Measurements from ENCODE around the gene SCNM1. TPM values are rescaled to one million over a fixed set of nuclear protein-coding genes. Genes with fewer than 3 reads are reported as not detected.

The SCNM1 gene
- total and polyA plus RNA-seq, 4 donors = 4.8 to 14.3 (median 10.5) TPM

DNA sequence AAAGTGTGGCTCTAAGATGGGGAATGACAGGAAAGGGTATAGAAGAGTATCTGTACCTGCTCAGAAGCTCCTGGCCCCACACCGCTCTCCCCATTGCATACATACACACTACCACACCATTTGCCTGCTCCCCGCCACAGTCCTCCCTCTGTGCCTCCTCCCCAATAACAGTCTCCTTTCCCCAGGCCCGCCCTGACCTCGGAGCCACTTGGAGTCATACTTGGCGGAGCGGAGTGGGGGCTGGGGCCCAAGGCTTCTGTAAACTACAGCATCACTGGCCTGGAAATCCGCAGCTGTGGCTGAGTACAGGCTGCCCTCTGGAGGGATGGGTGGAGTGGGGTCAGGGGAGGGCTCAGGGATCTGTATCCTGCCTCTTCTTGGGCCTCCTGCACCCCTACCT, 28.2 kb upstream of the SCNM1 start:
- no peak overlapping the region for H3K9ac ChIP-seq (ENCODE audit: low read depth in 1 of 2, low read length in 2 of 2)
- no peak overlapping the region for H3K27ac ChIP-seq (ENCODE audit: low read depth in 1 of 2, low read length in 2 of 2)
- DNase-seq (ENCODE audit: low spot score) = no peak
- 97% methylated on average over 7 of the region's 7 CpGs for WGBS
- no peaks in the 10 kb centered on the region for H3K4me1 ChIP-seq (ENCODE audit: control insufficient read depth in 4 of 4, insufficient read depth in 4 of 4, low read length in 3 of 4)
- TF ChIP-seq GABPA (IDR thresholded peaks at IDR 0.05 in 1 of 2, conservative IDR thresholded peaks at IDR 0.05 in 1 of 2) (no peak), RAD21 (IDR thresholded peaks at IDR 0.05) (no peak), SP1 (IDR thresholded peaks at IDR 0.05) (no peak), TAF1 (conservative IDR thresholded peaks at IDR 0.05) (no peak), FOXA1 (IDR thresholded peaks at IDR 0.05) (no peak), JUND (IDR thresholded peaks at IDR 0.05) (no peak), MAX (IDR thresholded peaks at IDR 0.05) (no peak), FOXA2 (IDR thresholded peaks at IDR 0.05) (no peak), EGR1 (IDR thresholded peaks at IDR 0.05; ENCODE audit: low read depth in 2 of 2) (no peak), HNF4A (conservative IDR thresholded peaks at IDR 0.05) (no peak), HNF4G (IDR thresholded peaks at IDR 0.05) (no peak), YY1 (IDR thresholded peaks at IDR 0.05) (no peak)
- TF ChIP-seq, protein P1, sequence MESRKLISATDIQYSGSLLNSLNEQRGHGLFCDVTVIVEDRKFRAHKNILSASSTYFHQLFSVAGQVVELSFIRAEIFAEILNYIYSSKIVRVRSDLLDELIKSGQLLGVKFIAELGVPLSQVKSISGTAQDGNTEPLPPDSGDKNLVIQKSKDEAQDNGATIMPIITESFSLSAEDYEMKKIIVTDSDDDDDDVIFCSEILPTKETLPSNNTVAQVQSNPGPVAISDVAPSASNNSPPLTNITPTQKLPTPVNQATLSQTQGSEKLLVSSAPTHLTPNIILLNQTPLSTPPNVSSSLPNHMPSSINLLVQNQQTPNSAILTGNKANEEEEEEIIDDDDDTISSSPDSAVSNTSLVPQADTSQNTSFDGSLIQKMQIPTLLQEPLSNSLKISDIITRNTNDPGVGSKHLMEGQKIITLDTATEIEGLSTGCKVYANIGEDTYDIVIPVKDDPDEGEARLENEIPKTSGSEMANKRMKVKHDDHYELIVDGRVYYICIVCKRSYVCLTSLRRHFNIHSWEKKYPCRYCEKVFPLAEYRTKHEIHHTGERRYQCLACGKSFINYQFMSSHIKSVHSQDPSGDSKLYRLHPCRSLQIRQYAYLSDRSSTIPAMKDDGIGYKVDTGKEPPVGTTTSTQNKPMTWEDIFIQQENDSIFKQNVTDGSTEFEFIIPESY (IDR thresholded peaks at IDR 0.05) = no peak
- TF ChIP-seq, protein P2, sequence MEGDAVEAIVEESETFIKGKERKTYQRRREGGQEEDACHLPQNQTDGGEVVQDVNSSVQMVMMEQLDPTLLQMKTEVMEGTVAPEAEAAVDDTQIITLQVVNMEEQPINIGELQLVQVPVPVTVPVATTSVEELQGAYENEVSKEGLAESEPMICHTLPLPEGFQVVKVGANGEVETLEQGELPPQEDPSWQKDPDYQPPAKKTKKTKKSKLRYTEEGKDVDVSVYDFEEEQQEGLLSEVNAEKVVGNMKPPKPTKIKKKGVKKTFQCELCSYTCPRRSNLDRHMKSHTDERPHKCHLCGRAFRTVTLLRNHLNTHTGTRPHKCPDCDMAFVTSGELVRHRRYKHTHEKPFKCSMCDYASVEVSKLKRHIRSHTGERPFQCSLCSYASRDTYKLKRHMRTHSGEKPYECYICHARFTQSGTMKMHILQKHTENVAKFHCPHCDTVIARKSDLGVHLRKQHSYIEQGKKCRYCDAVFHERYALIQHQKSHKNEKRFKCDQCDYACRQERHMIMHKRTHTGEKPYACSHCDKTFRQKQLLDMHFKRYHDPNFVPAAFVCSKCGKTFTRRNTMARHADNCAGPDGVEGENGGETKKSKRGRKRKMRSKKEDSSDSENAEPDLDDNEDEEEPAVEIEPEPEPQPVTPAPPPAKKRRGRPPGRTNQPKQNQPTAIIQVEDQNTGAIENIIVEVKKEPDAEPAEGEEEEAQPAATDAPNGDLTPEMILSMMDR (IDR thresholded peaks at IDR 0.05; ENCODE audit: low read depth, low read length, missing input control) = no peak
- TF ChIP-seq, protein P3, sequence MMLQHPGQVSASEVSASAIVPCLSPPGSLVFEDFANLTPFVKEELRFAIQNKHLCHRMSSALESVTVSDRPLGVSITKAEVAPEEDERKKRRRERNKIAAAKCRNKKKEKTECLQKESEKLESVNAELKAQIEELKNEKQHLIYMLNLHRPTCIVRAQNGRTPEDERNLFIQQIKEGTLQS (IDR thresholded peaks at IDR 0.05) = no peak
- no peaks in the 10 kb centered on the region for H3K9me3 ChIP-seq (ENCODE audit: control insufficient read depth in 4 of 4, low read length in 3 of 4)
- H3K27me3 ChIP-seq (ENCODE audit: control insufficient read depth in 4 of 4, insufficient read depth in 4 of 4, low read length in 3 of 4) = no peaks in the 10 kb centered on the region
- no peak overlapping the region for H3K4me3 ChIP-seq (ENCODE audit: low read depth in 1 of 3, low read length in 3 of 3)
- peaks cover 0 to 17% (median 4%) of the 10 kb centered on the region in 4 donors for H3K36me3 ChIP-seq (ENCODE audit: control insufficient read depth in 4 of 4, insufficient read depth in 3 of 4, low read depth in 1 of 4, low read length in 3 of 4)

DNA sequence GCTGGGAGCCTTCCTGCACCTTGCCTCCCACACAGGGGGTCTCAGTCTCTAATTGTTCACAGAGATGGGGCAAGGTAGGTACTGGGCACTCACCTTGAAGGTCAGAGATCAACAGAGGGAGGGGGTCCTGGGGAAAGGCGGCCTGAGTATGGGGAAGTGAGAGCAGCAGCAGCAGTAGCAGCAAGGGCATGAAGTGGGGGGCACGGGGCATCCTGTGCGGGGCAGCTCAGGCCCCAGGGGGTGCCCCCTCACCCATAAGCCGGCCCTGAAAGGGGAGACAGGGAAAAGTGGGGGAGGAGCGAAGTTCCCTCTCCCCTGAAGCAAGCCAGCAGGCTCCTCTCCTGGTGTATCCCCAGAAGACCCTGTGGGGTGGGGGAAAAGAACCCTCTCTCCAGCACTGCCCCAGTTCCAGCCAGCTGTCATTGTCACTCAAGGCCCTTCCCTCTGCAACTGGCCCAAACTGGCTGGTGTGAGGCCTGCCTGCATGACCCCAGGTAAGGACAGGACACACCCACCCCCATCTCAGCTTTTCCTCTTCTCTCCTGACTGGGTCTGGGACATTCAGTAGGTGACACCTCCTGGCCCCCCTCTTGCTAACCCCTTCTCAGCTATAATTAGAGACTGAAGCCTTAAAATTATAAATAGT, 23.4 kb upstream of the SCNM1 start:
- Histone ChIP-seq H3K4me1 (ENCODE audit: control insufficient read depth in 4 of 4, insufficient read depth in 4 of 4, low read length in 3 of 4) (peaks cover 0 to 20% (median 11%) of the 10 kb centered on the region in 4 donors), H3K27me3 (ENCODE audit: control insufficient read depth in 4 of 4, insufficient read depth in 4 of 4, low read length in 3 of 4) (no peaks in the 10 kb centered on the region), H3K9me3 (ENCODE audit: control insufficient read depth in 4 of 4, low read length in 3 of 4) (no peaks in the 10 kb centered on the region), H3K36me3 (ENCODE audit: control insufficient read depth in 4 of 4, insufficient read depth in 3 of 4, low read depth in 1 of 4, low read length in 3 of 4) (peaks cover 0 to 7% (median 0%) of the 10 kb centered on the region in 4 donors), H3K27ac (ENCODE audit: low read depth in 1 of 2, low read length in 2 of 2) (no peak overlapping the region), H3K9ac (ENCODE audit: low read depth in 1 of 2, low read length in 2 of 2) (no peak overlapping the region), H3K4me3 (ENCODE audit: low read depth in 1 of 3, low read length in 3 of 3) (no peak overlapping the region)
- no peak for DNase-seq (ENCODE audit: low spot score)
- WGBS = 95% methylated on average over 5 of the region's 5 CpGs
- TF ChIP-seq EGR1 (IDR thresholded peaks at IDR 0.05; ENCODE audit: low read depth in 2 of 2) (no peak), TAF1 (conservative IDR thresholded peaks at IDR 0.05) (no peak), GABPA (IDR thresholded peaks at IDR 0.05 in 1 of 2, conservative IDR thresholded peaks at IDR 0.05 in 1 of 2) (no peak), YY1 (IDR thresholded peaks at IDR 0.05) (no peak), HNF4A (conservative IDR thresholded peaks at IDR 0.05) (no peak), MAX (IDR thresholded peaks at IDR 0.05) (no peak), FOXA2 (IDR thresholded peaks at IDR 0.05) (no peak), RAD21 (IDR thresholded peaks at IDR 0.05) (no peak), FOXA1 (IDR thresholded peaks at IDR 0.05) (no peak), NR2F2 (IDR thresholded peaks at IDR 0.05) (no peak)
- TF ChIP-seq, protein P2 (IDR thresholded peaks at IDR 0.05; ENCODE audit: low read depth, low read length, missing input control) = no peak
- TF ChIP-seq, protein P1 (IDR thresholded peaks at IDR 0.05) = no peak
- TF ChIP-seq, protein P3 (IDR thresholded peaks at IDR 0.05) = no peak
- TF ChIP-seq, protein P4, sequence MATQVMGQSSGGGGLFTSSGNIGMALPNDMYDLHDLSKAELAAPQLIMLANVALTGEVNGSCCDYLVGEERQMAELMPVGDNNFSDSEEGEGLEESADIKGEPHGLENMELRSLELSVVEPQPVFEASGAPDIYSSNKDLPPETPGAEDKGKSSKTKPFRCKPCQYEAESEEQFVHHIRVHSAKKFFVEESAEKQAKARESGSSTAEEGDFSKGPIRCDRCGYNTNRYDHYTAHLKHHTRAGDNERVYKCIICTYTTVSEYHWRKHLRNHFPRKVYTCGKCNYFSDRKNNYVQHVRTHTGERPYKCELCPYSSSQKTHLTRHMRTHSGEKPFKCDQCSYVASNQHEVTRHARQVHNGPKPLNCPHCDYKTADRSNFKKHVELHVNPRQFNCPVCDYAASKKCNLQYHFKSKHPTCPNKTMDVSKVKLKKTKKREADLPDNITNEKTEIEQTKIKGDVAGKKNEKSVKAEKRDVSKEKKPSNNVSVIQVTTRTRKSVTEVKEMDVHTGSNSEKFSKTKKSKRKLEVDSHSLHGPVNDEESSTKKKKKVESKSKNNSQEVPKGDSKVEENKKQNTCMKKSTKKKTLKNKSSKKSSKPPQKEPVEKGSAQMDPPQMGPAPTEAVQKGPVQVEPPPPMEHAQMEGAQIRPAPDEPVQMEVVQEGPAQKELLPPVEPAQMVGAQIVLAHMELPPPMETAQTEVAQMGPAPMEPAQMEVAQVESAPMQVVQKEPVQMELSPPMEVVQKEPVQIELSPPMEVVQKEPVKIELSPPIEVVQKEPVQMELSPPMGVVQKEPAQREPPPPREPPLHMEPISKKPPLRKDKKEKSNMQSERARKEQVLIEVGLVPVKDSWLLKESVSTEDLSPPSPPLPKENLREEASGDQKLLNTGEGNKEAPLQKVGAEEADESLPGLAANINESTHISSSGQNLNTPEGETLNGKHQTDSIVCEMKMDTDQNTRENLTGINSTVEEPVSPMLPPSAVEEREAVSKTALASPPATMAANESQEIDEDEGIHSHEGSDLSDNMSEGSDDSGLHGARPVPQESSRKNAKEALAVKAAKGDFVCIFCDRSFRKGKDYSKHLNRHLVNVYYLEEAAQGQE (IDR thresholded peaks at IDR 0.05) = no peak

Measured in liver (tissue), 9 donors.